ENCODE measurements around the gene SLTM. TPM values are rescaled to one million over a fixed set of nuclear protein-coding genes. Genes with fewer than 3 reads are reported as not detected.
"Not testable (repeated sequence)": the region's sequence is repeated elsewhere in the genome, so short reads cannot be mapped to it uniquely, and the experiment has no call there.

SLTM gene
- total RNA-seq, 6 donors from 2014 or later = 77.2 to 261 (median 100) TPM

- no peaks in the 10 kb centered on the region for H3K9me3 ChIP-seq
- no peak for DNase-seq
- ATAC-seq (ENCODE audit: low FRiP score in 2 of 2) = no peak
- H3K27me3 ChIP-seq = no peaks in the 10 kb centered on the region
- WGBS, 2 donors = 87 to 88% methylated on average over 3 of the region's 3 CpGs
- no peak overlapping the region for H3K27ac ChIP-seq
- no peaks in the 10 kb centered on the region for H3K36me3 ChIP-seq
- TF ChIP-seq POLR2AphosphoS5 (IDR thresholded peaks at IDR 0.05) (no peak), EP300 (IDR thresholded peaks at IDR 0.05) (no peak), POLR2A (IDR thresholded peaks at IDR 0.05) (no peak), CTCF (IDR thresholded peaks at IDR 0.05) (no peak)
- no peak overlapping the region for H3K4me3 ChIP-seq
- peaks cover 0 to 8% (median 2%) of the 10 kb centered on the region in 4 donors for H3K4me1 ChIP-seq
Measured at GRCh38 chr15:58947179-58947578, 13.7 kb upstream of the SLTM start.

- not testable (repeated sequence) for H3K36me3 ChIP-seq; DNase-seq; H3K9me3 ChIP-seq; ATAC-seq (ENCODE audit: low FRiP score in 2 of 2); H3K4me3 ChIP-seq; H3K27me3 ChIP-seq
- peak overlapping the region in 2 of 4 donors; percentile 99 to 100 for H3K27ac ChIP-seq
- peaks cover 20 to 27% (median 25%) of the 10 kb centered on the region in 4 donors for H3K4me1 ChIP-seq
- WGBS, 2 donors = 97% methylated on average over 8 of the region's 8 CpGs
Measured at GRCh38 chr15:58934974-58935373, 1.5 kb upstream of the SLTM start.

GRCh38 chr15:58934521-58934920 is 1.0 kb upstream of the SLTM start:
- Histone ChIP-seq H3K4me3 (peak overlapping the region in 3 of 4 donors; percentile 59 to 71 (median 64)), H3K36me3 (peaks cover 0 to 5% (median 0%) of the 10 kb centered on the region in 4 donors), H3K9me3 (no peaks in the 10 kb centered on the region), H3K27me3 (no peaks in the 10 kb centered on the region), H3K4me1 (peaks cover 20 to 28% (median 25%) of the 10 kb centered on the region in 4 donors), H3K27ac (peak overlapping the region; percentile 92 to 100 (median 98))
- TF ChIP-seq CTCF (IDR thresholded peaks at IDR 0.05) = no peak
- no peak for TF ChIP-seq POLR2AphosphoS5 (IDR thresholded peaks at IDR 0.05)
- TF ChIP-seq POLR2A (IDR thresholded peaks at IDR 0.05) = no peak
- TF ChIP-seq EP300 (IDR thresholded peaks at IDR 0.05) = no peak
- DNase-seq (no peak), ATAC-seq (ENCODE audit: low FRiP score in 2 of 2) (no peak)
- WGBS, 2 donors = 72 to 74% methylated on average over 4 of the region's 4 CpGs

- no peaks in the 10 kb centered on the region for H3K9me3 ChIP-seq
Measured at GRCh38 chr15:58934114-58934447, 602 bp upstream of the SLTM start.

GRCh38 chr15:58932710-58933280 is 684 bp downstream of the SLTM start:
- Histone ChIP-seq H3K36me3 (peaks cover 7 to 22% (median 10%) of the 10 kb centered on the region in 4 donors), H3K4me3 (peak overlapping the region; percentile 59 to 81 (median 68)), H3K9me3 (no peaks in the 10 kb centered on the region), H3K4me1 (peaks cover 20 to 28% (median 25%) of the 10 kb centered on the region in 4 donors), H3K27ac (peak overlapping the region; percentile 92 to 100 (median 98)), H3K27me3 (no peaks in the 10 kb centered on the region)
- ATAC-seq (ENCODE audit: low FRiP score in 2 of 2) (peak; percentile 52 to 70), DNase-seq (no peak)
- WGBS, 2 donors = 0 to 1% methylated on average over 6 to 28 of the region's 37 CpGs
- TF ChIP-seq POLR2A (IDR thresholded peaks at IDR 0.05) = no peak
- TF ChIP-seq CTCF (IDR thresholded peaks at IDR 0.05) = no peak
- TF ChIP-seq EP300 (IDR thresholded peaks at IDR 0.05) = no peak
- no peak for TF ChIP-seq POLR2AphosphoS5 (IDR thresholded peaks at IDR 0.05)

More at GRCh38 chr15:58934114-58934447, 602 bp upstream of the SLTM start:
- Histone ChIP-seq H3K36me3 (peaks cover 0 to 9% (median 1%) of the 10 kb centered on the region in 4 donors), H3K4me1 (peaks cover 20 to 28% (median 25%) of the 10 kb centered on the region in 4 donors), H3K27me3 (no peaks in the 10 kb centered on the region), H3K4me3 (peak overlapping the region; percentile 59 to 81 (median 68)), H3K27ac (peak overlapping the region; percentile 92 to 100 (median 98))
- 20 to 23% methylated on average over 3 to 4 of the region's 4 CpGs for WGBS, 2 donors
- TF ChIP-seq POLR2A (IDR thresholded peaks at IDR 0.05) (no peak), EP300 (IDR thresholded peaks at IDR 0.05) (no peak), POLR2AphosphoS5 (IDR thresholded peaks at IDR 0.05) (no peak), CTCF (IDR thresholded peaks at IDR 0.05) (no peak)
- no peak for ATAC-seq (ENCODE audit: low FRiP score in 2 of 2)
- DNase-seq = no peak

Data from upper lobe of left lung (tissue), 6 donors.